Measurements from ENCODE around the gene SERHL2.
"Not testable (repeated sequence)": the region's sequence is repeated elsewhere in the genome, so short reads cannot be mapped to it uniquely, and the experiment has no call there.

The SERHL2 gene

DNA sequence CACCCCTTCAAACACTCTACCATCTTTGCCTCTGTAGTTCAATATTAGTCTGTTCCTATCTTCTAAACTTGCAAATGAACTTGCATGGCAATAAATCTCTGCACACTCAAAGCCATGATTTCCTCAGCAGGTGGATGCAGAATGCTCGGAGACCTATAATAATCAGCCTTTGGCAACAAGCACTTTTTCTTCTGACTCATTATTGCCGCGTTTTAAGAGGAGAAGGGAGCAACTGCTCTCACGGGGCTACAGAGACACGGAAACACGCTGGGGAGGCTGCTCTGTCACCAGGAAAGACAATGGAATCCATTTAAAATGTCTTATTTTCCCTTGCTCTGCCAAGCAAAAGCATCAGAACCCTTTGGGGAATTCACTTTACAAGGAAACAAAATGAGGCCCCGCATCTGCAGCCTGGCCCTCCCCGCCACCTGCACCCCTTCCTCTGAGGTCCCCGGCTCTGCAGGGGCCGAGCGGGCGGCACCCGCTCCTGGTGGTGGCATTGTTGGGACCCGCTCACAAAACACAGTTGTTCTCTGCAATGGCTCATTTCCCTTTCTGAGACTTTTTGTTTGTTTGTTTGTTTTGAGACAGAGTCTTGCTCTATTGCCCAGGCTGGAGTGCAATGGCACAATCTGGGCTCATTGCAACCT, 18.5 kb upstream of the SERHL2 start:
- not testable (repeated sequence) for DNase-seq (ENCODE audit: low read depth, low spot score)

DNA sequence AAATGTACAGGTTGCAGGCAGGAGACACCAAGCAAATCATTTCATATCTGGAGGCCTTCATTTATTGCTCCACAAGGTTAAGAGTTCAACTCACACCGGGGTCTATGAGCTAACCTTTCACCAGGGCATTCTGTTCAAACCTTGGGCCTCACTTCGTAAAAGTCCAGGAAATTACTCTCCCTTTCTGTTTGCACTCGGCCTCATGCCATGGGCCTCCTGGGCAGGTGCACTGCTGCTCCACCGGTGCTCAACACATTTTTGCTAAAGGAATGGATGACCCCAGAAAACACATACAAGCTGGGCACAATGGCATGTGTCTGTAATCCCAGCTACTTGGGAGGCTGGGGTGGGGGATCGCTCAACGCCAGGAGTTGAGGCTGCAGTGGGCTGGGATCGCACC, 17.6 kb upstream of the SERHL2 start:
- no peak for DNase-seq (ENCODE audit: low read depth, low spot score)

DNA sequence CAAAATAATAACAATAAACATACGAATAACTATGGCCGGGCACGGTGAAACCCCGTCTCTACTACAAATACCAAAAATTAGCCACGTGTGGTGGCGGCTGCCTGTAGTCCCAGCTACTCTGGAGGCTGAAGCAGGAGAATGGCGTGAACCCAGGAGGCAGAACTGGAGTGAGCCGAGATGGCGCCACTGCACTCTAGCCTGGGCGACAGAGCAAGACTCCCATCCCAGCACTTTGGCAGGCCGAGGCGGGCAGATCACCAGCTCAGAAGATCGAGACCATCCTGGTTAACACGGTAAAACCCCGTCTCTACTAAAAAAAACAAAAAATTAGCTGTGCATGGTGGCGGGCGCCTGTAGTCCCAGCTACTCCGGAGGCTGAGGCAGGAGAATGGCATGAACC, 17.1 kb upstream of the SERHL2 start:
- not testable (repeated sequence) for DNase-seq (ENCODE audit: low read depth, low spot score)

DNA sequence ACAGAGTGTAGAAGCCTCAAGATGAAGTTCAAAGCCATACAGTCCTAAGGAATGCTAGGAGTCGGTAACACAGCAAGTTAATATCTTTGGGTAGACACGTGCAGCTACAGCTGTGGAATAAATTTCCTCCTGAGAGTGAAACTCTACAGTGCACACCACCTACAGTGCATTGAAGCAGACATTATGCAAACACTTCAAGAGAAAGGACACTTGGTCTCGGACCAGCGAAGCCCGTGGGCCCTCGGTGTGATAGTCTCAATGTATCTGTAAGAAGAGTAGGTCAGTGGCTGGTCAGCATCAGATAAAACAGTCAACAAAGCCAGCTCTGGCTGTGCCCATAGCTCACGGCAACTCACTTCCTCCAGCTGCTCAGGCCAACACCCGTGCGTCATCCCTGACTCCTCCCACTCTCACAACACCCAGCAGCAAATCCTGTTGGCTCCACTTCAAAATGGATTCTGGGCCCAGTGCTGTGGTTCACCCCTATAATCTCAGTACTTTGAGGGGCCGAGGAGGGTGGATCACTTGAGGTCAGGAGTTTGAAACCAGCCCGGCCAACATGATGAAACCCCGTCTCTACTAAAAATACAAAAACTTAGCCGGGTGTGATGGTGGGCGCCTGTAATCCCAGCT, 16.4 kb upstream of the SERHL2 start:
- not testable (repeated sequence) for DNase-seq (ENCODE audit: low read depth, low spot score)

DNA sequence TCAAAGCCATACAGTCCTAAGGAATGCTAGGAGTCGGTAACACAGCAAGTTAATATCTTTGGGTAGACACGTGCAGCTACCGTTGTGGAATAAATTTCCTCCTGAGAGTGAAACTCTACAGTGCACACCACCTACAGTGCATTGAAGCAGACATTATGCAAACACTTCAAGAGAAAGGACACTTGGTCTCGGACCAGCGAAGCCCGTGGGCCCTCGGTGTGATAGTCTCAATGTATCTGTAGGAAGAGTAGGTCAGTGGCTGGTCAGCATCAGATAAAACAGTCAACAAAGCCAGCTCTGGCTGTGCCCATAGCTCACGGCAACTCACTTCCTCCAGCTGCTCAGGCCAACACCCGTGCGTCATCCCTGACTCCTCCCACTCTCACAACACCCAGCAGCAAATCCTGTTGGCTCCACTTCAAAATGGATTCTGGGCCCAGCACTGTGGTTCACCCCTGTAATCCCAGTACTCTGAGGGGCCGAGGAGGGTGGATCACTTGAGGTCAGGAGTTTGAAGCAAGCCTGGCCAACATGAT, 14.5 kb upstream of the SERHL2 start:
- DNase-seq (ENCODE audit: low read depth, low spot score), result not testable (repeated sequence)

DNA sequence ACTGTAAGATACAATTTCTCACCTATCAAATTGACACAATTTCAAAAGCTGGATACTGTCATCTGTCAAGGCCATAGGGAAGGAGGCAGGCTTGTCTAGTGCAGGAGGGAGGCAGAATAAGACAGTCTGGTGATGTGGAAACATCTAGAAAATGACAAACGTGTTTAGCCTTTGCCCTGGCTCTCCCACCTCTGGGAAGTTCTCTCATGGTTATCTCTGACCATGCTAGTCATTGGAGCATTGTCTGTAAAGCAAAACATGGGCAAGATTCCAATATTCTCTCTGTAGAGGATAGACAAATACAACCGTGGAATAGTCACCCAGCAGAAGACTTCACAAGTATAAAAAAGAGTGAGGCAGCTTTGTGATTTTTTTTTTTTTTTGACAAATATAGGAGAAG, 9.1 kb upstream of the SERHL2 start:
- no peak for DNase-seq (ENCODE audit: low read depth, low spot score)

DNA sequence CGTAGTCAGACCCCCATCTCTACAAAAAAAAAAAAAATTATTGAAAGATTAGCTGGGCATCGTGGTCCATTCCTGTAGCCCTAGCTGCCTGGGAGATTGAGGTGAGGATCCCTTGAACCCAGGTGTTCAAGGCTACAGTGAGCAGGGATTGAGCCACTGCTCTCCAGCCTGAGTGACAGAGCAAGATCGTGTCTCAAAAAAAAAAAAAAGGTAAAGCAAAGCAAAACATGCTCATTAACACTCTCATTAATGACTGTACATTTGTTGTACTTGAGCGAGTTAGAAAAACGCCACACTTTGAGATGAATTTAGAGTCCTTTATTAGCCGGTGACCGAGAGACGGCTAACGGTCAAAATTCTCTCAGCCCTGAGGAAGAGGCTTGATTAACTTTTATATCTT, 6.2 kb upstream of the SERHL2 start:
- DNase-seq (ENCODE audit: low read depth, low spot score), result no peak

DNA sequence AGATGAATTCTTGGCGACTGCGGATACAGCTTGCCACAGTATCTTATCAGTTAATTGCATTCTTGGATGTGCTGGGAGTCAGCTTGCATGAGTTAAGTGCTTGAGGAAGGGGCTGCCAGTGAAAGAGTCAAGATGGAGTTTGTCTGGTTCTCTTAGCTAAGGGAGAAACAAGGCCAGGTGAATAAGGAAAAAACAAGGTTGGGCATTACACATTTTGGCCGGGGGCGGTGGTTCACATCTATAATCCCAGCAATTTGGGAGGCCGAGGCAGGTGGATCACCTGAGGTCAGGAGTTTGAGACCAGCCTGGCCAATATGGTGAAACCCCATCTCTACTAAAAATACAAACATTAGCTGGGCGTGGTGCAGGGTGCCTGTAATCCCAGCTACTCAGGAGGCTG, 5.6 kb upstream of the SERHL2 start:
- DNase-seq (ENCODE audit: low read depth, low spot score), result not testable (repeated sequence)

DNA sequence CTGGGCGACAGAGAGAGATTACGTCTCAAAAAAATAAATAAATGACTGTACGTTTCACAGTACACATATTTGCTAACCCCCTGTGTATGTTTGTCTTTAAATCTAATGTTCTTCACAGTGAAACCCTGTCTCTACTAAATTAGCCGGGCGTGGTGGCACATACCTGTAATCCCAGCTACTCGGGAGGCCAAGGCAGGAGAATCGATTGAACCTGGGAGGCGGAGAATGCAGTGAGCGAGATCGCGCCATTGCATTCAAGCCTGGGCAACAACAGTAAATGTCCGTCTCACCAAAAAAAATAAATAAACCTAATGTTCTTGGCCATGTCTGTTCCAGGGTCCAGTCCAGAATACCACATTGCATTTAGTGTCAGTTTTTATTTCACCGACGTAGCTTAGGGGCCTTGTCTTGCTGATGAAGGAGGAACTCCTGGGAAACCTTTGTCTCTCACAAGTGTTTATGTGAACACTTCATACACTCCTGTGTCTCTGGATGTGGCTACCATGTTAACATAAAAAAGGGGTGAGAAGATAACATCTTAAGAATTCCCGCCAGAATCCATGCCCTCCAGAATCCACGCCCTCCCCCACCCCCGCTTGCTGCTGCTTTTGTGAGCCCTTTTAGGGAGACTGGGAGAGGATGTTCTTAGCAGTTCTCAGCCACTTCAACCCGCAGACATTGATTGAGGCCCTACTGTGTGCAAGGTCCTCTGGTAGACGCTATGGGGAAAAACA, 5.0 kb upstream of the SERHL2 start:
- no peak for DNase-seq (ENCODE audit: low read depth, low spot score)

DNA sequence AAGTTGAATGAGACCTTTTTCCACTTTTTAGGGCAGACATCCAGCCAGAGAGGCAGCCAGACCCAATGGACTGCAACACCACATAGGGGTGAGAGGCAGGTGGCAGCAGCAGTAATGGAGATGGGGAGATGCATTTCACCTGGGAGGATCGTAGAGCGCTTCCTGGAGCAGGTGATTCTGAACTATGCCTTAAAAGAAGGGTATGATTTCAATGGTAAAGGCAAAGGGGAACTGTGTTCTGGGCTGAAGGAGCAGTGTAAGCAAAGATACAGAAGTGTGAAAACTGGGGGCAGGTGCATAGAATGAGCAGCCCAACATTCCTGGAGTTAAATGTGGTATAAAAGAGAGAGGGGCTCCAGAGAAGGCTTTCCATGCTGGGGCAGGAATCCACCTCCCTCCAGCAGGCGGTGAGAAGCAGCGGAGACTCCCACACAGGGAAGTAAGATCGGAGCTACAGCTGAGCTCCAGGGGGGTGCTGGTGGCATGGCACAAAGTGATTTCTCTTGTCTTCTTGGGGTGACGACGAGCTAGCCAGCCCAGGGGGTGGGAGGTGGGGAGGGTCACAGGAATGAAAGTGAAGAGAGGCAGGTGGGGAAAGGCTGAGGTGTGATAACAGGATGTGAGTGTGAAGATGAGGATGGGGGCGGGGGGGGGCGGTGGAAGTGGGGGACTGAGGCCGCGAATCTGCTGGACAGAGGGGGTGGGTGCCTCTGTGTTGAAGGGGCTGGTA, 4.3 kb upstream of the SERHL2 start:
- no peak for DNase-seq (ENCODE audit: low read depth, low spot score)

DNA sequence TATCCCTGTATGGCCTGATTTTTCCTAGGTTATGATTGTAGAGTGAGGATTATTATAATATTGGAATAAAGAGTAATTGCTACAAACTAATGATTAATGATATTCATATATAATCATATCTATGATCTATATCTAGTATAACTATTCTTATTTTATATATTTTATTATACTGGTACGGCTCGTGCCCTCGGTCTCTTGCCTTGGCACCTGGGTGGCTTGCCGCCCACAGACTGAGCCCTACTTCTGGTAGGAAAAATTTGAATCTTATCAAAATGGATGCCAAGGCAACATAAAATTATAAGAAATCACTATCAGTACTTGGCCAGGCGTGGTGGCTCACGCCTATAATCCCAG, 1.5 kb upstream of the SERHL2 start:
- not testable (repeated sequence) for DNase-seq (ENCODE audit: low read depth, low spot score)

DNA sequence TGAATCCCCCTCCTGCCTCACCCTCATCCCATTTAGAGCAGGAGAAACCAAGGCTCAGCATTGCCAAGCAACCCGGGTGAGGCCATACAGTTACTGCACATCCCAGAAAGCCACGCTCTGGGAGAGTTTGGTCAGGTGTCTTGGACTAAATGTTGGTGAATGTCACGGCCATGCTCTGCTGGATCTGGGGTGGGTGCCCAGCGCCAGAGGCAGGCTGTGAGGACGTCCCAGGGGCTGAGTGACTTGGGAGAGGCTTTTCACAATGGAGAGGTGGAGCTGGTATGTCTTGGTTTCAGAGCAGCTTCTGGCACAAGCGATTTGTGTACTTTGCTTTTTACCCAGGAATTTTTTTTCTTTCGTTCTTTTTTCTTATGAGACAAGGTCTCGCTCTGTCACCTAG, 6.6 kb downstream of the SERHL2 start:
- no peak for DNase-seq (ENCODE audit: low read depth, low spot score)

DNA sequence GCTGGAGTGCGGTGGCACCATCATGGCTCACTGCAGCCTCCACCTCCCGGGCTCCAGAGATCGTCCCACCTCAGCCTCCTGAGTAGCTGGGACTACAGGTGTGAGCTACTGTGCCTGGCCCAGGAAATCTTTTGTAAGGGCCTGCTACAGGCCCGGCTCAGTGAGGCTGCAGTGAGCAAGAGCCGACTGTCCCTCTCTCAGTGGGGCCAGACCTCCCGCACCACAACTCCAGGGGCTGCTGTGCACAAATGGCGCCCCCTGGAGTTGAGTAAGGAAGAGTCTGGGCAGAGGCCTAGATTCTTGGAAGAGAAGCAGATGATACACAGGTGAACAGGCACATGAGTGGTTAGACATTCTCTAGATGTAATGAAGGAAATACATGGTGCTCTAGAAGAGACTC, 7.0 kb downstream of the SERHL2 start:
- no peak for DNase-seq (ENCODE audit: low read depth, low spot score)

DNA sequence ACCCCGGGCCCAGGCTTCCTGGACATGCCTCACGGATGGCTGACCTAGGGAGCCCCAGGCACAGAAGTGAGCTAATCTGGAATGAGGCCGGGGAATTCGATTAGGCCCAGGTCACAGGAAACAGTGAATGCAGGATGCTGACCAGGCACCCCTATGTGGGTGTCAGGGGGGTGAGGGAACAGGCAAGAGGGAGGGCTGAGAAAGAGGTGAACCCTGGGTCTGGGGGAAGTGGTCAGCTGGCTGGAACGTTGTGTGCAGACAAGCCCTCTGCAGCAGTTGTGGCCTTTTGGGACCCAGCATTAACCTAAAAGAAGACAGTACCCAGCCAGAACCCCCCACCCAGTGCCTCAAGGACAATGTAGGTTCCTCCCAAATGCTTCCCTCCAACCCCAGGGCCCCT, 8.1 kb downstream of the SERHL2 start:
- DNase-seq (ENCODE audit: low read depth, low spot score), result no peak

DNA sequence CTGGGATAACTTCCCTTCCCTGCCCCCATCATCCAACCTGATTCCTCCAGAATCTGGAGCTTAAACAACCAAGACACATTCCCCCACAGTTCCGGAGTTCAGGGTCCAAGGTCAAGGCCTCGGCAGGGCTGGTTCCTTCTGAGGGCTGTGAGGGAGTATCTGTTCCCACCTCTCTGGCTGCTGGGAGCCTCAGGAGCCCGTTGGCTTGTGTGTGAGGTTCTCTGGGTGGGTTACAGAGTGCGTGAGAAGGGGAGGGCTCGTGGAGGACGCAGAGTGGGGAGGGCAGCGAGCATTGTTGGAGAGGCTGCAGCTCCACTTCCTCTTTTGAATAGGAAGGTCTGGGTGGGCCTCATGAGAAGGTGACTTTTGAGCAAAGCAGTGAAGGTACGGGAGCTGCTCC, 8.5 kb downstream of the SERHL2 start:
- DNase-seq (ENCODE audit: low read depth, low spot score), result no peak

DNA sequence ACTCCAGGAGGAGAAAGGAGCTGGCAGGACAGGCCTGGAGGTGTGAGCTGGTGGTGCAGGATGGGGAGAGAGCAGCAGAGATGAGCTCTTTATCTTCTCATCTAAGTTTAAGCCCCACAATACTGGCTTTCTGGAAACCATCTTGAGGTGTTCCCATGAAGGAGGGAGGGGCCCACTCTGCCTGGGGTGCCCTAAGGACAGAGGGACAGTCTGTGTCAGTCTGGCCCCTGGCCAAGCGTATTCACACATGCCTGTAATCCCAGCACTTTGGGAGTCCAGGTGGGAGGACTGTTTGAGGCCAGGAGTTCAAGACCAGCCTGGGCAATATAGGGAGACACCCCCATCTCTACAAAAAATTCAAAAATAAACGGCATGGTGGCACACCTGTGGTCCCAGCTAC, 8.9 kb downstream of the SERHL2 start:
- no peak for DNase-seq (ENCODE audit: low read depth, low spot score)

DNA sequence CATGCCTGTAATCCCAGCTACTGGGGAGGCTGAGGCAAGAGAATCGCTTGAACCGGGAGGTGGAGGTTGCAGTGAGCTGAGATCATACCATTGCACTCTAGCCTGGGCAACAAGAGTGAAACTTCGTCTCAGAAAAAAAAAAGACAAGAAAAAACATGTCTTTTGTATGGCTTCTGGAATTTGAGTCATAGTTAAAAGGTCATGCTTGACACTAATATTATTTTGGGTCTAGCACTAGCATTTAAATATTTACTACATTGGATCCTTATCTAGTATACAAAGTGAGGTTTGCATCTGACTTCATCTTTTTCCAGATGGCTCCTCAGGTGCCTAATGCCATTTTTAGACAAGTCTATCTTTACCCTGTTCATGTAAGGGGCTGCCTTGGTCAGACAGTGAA, 10.2 kb downstream of the SERHL2 start:
- DNase-seq (ENCODE audit: low read depth, low spot score), result not testable (repeated sequence)

DNA sequence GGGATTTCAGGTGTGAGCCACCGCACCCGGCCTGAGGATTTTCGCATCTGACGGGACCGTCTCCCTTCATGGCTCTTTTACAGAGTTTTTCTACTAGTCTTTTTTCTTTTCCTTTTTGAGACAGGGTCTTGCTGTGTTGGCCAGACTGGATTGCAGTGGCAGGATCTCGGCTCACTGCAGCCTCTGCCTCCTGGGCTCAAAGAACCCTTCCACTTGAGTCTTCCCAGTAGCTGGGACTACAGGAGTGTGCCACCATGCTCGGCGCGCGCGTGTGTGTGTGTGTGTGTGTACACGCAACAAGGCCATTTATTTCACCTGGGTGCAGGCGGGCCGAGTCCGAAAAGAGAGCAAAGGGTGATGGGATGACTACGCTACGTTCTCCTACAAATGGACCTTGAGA, 10.9 kb downstream of the SERHL2 start:
- DNase-seq (ENCODE audit: low read depth, low spot score), result no peak

DNA sequence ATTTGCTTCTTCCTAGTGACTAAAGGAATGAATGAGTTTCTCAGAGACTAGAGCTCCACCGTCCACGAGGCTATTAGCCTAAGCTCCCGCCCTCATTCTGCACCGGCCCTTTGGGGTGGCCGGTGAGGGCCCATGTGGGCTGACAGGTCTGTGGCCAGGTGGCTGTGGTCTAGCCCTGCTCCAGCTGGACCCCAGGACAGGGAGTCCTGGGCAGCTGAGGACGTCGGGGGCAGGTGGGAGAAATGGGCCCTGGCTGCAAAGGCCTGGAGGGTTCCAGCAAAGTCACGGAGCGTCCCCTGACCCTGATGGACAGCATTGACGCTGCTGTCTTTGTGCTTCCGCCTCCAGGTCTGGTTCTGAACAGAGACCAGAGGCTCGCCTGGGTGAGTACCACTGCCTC, 12.2 kb downstream of the SERHL2 start:
- no peak for DNase-seq (ENCODE audit: low read depth, low spot score)

DNA sequence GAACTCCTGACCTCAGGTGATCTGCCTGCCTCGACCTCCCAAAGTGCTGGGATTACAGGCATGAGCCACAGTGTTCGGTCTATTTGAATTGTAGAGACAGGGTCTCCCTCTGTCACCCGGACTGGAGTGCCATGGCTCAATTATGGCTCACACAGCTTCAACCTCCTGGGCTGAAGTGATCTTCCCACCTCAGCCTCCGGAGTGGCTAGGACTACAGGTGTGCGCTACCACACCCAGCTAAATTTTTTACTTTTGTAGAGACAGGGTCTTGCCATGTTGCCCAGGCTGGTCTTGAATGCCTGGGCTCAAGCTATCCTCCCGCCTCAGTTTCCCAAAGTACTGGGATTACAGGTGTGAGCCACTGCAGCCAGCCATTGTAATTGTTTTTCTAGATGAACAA, 14.2 kb downstream of the SERHL2 start:
- not testable (repeated sequence) for DNase-seq (ENCODE audit: low read depth, low spot score)

DNA sequence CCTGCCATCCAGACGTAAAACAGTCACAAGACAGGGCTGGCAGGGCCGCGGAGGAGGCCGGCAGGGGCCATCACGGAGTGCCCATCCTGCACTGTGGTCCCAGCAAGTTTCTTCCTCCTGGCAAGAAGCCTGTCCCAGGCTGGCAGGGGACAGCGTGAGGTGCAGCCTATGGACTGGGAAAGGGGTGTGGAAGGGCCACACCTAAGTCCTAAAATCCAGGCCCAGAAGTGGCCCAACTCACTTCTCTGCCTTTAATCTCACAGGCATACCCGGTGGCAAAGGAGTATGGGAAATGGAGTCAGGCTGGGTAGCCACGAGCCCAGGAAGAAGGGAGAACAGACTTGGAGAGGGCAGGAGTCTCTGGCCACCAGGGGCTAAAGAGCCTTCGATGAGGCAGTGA, 16.8 kb downstream of the SERHL2 start:
- not testable (repeated sequence) for DNase-seq (ENCODE audit: low read depth, low spot score)

DNA sequence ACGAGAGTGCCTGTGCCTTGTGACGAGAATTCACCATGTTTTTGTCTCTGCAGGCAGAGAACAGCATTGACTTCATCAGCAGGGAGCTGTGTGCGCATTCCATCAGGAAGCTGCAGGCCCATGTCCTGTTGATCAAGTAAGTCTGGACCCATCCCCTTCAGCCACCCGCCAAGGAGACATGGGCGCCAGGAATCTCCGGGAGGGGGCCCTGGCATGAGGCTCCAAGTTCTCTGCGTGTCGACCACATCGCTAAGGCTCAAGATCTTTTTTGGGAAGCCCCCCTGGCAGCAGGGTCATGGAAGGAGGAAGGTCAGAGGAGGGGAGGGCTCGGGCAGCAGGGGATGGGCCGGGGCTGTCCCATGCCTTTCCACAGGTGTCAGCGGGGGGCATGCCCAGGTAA, 17.3 kb downstream of the SERHL2 start:
- DNase-seq (ENCODE audit: low read depth, low spot score), result not testable (repeated sequence)
